22Rv1 (cell line): Measurements from ENCODE around the gene ACSF3.

Experiments
- ZFX ChIP-seq: fragments of 450-650 bp; IDR thresholded peaks from 2 replicates; pipeline ENCODE4 v1.6.1; 2017; ENCODE audit warnings: antibody characterized with exemption, borderline replicate concordance
- TF ChIP-seq, protein P1 (sequence below): fragments of 450-650 bp; IDR thresholded peaks from 2 replicates; pipeline ENCODE4 v1.5.1; 2017; ENCODE audit warnings: mild to moderate bottlenecking

DNA sequence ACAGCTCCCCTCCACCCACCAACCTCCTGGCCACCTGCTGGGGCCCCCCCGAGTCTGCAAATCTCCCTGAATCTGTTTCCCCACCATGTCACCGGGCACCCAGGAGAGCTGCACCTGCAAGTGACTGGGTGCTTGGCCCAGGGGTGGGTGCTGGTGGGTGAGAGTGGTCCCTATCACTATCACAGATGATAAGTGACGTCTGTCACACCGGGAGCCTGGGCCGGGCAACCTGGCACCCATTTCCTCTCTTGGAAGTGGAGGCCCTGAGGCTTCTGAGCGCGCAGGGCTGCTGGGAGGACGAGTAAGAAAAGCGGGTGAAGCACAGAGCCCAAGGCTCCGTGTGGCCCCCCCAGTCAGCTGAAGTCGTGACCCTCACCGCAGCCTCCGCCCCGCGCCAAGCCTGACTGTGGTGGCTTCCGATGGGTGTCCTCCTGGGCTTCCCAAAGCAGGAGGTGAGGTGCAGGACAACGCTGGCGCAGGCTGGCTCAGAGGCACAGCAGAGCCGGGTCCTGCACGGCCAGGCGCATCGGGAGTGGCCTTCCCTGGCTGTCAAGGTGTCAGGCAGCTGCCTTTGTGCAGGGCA lies 21.0 kb upstream of the ACSF3 start:
- TF ChIP-seq, protein P1, sequence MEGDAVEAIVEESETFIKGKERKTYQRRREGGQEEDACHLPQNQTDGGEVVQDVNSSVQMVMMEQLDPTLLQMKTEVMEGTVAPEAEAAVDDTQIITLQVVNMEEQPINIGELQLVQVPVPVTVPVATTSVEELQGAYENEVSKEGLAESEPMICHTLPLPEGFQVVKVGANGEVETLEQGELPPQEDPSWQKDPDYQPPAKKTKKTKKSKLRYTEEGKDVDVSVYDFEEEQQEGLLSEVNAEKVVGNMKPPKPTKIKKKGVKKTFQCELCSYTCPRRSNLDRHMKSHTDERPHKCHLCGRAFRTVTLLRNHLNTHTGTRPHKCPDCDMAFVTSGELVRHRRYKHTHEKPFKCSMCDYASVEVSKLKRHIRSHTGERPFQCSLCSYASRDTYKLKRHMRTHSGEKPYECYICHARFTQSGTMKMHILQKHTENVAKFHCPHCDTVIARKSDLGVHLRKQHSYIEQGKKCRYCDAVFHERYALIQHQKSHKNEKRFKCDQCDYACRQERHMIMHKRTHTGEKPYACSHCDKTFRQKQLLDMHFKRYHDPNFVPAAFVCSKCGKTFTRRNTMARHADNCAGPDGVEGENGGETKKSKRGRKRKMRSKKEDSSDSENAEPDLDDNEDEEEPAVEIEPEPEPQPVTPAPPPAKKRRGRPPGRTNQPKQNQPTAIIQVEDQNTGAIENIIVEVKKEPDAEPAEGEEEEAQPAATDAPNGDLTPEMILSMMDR = no peak
- no peak for TF ChIP-seq ZFX
